Activated CD4-positive, alpha-beta T cell treated with anti-CD3 and anti-CD28 coated beads, Interleukin-2, amount 50 U/mL, for 16 hours (primary cell): ENCODE results near the gene HS3ST5.

Experiments used
- DNase-seq: peaks from one replicate; pipeline ENCODE4 v3.0.0-alpha.2; 2020

HS3ST5 gene

GRCh38 chr6:114342826-114343781 lies at the start of gene HS3ST5:
HS3ST5 (minus strand) TSS chr6:114343023; CDS start chr6:114062845, 280,178 bp downstream.
- peak; percentile 3 for DNase-seq

GRCh38 chr6:114390176-114390575 lies 47.4 kb upstream of the HS3ST5 start:
- DNase-seq = no peak

GRCh38 chr6:114389111-114389510 lies 46.3 kb upstream of the HS3ST5 start:
- no peak for DNase-seq

GRCh38 chr6:114382406-114382805 lies 39.6 kb upstream of the HS3ST5 start:
- DNase-seq = no peak

- DNase-seq = no peak
Observed at GRCh38 chr6:114377881-114378280, 35.1 kb upstream of the HS3ST5 start.

GRCh38 chr6:114376611-114377175 lies 33.9 kb upstream of the HS3ST5 start:
- no peak for DNase-seq

- no peak for DNase-seq
Observed at GRCh38 chr6:114375541-114376192, 32.8 kb upstream of the HS3ST5 start.

GRCh38 chr6:114367315-114367961 lies 24.6 kb upstream of the HS3ST5 start:
- DNase-seq = no peak

GRCh38 chr6:114366899-114367298 lies 24.1 kb upstream of the HS3ST5 start:
- DNase-seq = no peak

GRCh38 chr6:114364301-114364700 lies 21.5 kb upstream of the HS3ST5 start:
- no peak for DNase-seq

- no peak for DNase-seq
Observed at GRCh38 chr6:114362957-114363356, 20.1 kb upstream of the HS3ST5 start.

GRCh38 chr6:114362396-114362795 lies 19.6 kb upstream of the HS3ST5 start:
- no peak for DNase-seq

GRCh38 chr6:114361036-114361435 lies 18.2 kb upstream of the HS3ST5 start:
- DNase-seq = no peak

- no peak for DNase-seq
Observed at GRCh38 chr6:114355300-114355699, 12.5 kb upstream of the HS3ST5 start.

- no peak for DNase-seq
Observed at GRCh38 chr6:114354482-114354881, 11.7 kb upstream of the HS3ST5 start.

GRCh38 chr6:114346451-114346850 lies 3.6 kb upstream of the HS3ST5 start:
- DNase-seq = no peak

- no peak for DNase-seq
Observed at GRCh38 chr6:114344971-114345275, 2.1 kb upstream of the HS3ST5 start.

- no peak for DNase-seq
Observed at GRCh38 chr6:114344246-114344970, 1.6 kb upstream of the HS3ST5 start.

- DNase-seq = no peak
Observed at GRCh38 chr6:114343782-114344144, 940 bp upstream of the HS3ST5 start.

- no peak for DNase-seq
Observed at GRCh38 chr6:114342086-114342825, 567 bp downstream of the HS3ST5 start.

GRCh38 chr6:114339706-114340105 lies 3.1 kb downstream of the HS3ST5 start:
- no peak for DNase-seq

GRCh38 chr6:114334237-114334636 lies 8.6 kb downstream of the HS3ST5 start:
- no peak for DNase-seq
